Endodermal cell (in vitro differentiated cells): ENCODE measurements around the gene CIBAR2. TPM values are rescaled to one million over a fixed set of nuclear protein-coding genes. Genes with fewer than 3 reads are reported as not detected.

Experiments
- DNase-seq: peaks from one replicate; pipeline ENCODE4 v3.0.0-alpha.2; 2017
- H3K27ac ChIP-seq: 2 replicates; pipeline ENCODE4 v1.5.1; 2013; ENCODE audit warnings: mild to moderate bottlenecking, low read depth, low read length, moderate library complexity
- H3K27me3 ChIP-seq: 2 replicates; pipeline ENCODE4 v1.6.1; 2013; ENCODE audit warnings: mild to moderate bottlenecking, low read length, moderate library complexity; ENCODE audit not compliant: insufficient read depth, control insufficient read depth, poor library complexity, severe bottlenecking
- H3K36me3 ChIP-seq: 2 replicates; pipeline ENCODE4 v1.7.0; 2013; ENCODE audit warnings: mild to moderate bottlenecking, low read length, moderate library complexity; ENCODE audit not compliant: control insufficient read depth, insufficient read depth
- H3K4me1 ChIP-seq: one replicate; pipeline ENCODE4 v1.7.0; 2013; ENCODE audit warnings: low read length; ENCODE audit not compliant: control insufficient read depth, insufficient read depth
- H3K4me3 ChIP-seq: 2 replicates; pipeline ENCODE4 v1.5.1; 2013; ENCODE audit warnings: mild to moderate bottlenecking, low read length, moderate library complexity
- H3K9ac ChIP-seq: 2 replicates; pipeline ENCODE4 v1.6.1; 2013; ENCODE audit warnings: mild to moderate bottlenecking, low read length, moderate library complexity; ENCODE audit not compliant: poor library complexity, severe bottlenecking; ENCODE audit errors: extremely low read depth
- H3K9me3 ChIP-seq: 2 replicates; pipeline ENCODE4 v1.6.1; 2013; ENCODE audit warnings: mild to moderate bottlenecking, low read length, moderate library complexity; ENCODE audit not compliant: control insufficient read depth
- H3K27ac Mint-ChIP-seq: 2 replicates; pipeline ENCODE4 v1.8.0; 2020; ENCODE audit warnings: mixed read lengths
- H3K27me3 Mint-ChIP-seq: 2 replicates; pipeline ENCODE4 v1.8.0; 2021; ENCODE audit warnings: mild to moderate bottlenecking, mixed read lengths; ENCODE audit not compliant: insufficient read depth
- H3K36me3 Mint-ChIP-seq: 2 replicates; pipeline ENCODE4 v1.8.0; 2020; ENCODE audit warnings: low read depth, mixed read lengths
- H3K4me1 Mint-ChIP-seq: 2 replicates; pipeline ENCODE4 v1.8.0; 2020; ENCODE audit warnings: mixed read lengths
- H3K4me3 Mint-ChIP-seq: 2 replicates; pipeline ENCODE4 v1.8.0; 2020; ENCODE audit warnings: mild to moderate bottlenecking, moderate library complexity, mixed read lengths
- H3K9me3 Mint-ChIP-seq: 2 replicates; pipeline ENCODE4 v1.8.0; 2020; ENCODE audit warnings: mild to moderate bottlenecking, mixed read lengths
- CTCF ChIP-seq: fragments of 200-600 bp; sonication (generic); conservative IDR thresholded peaks from 2 replicates; pipeline ENCODE4 v1.5.0; 2021; ENCODE audit warnings: antibody characterized with exemption, mild to moderate bottlenecking
- WGBS, 2 experiments: methylation state at CpG; one replicate each; pipeline versions ENCODE4 v1.1.5 to v1.1.7; 2013; ENCODE audit warnings: missing lambda C conversion rate in 2 of 2, mixed read lengths in 1 of 2; ENCODE audit not compliant: insufficient coverage in 1 of 2, insufficient read length in 1 of 2; 5-methylcytosine and 5-hydroxymethylcytosine counted together
- total RNA-seq, 2 donors: library from RNA; stranded (reverse); fragmentation: NEBNext Ultra II Directional in 1 of 2; extraction: Animal tissue kit (Norgen Biotek cat#: 25700) in 1 of 2; gene quantifications; 2 replicates in 1 of 2; 3 replicates in 1 of 2; pipeline ENCODE4 v1.2.1, GENCODE V29; 2021

CIBAR2 gene
- total RNA-seq, 2 donors from 2014 or later, result not detected

- Mint-ChIP-seq H3K4me1 (peaks cover 10% of the 10 kb centered on the region), H3K36me3 (no peaks in the 10 kb centered on the region), H3K27me3 (peaks cover 4% of the 10 kb centered on the region), H3K27ac (no peak overlapping the region), H3K9me3 (no peaks in the 10 kb centered on the region), H3K4me3 (no peak overlapping the region)
- TF ChIP-seq CTCF, result no peak
- Histone ChIP-seq H3K9me3 (no peaks in the 10 kb centered on the region), H3K27ac (no peak overlapping the region), H3K9ac (no peak overlapping the region), H3K36me3 (no peaks in the 10 kb centered on the region), H3K4me1 (peaks cover 9% of the 10 kb centered on the region), H3K4me3 (no peak overlapping the region), H3K27me3 (no peaks in the 10 kb centered on the region)
- WGBS, 2 experiments, result 83 to 84% methylated on average over 22 to 27 of the region's 27 CpGs
- DNase-seq, result no peak
These were observed 34.8 kb upstream of the CIBAR2 start for GRCh38 chr16:85146922-85147651.

GRCh38 chr16:85146532-85146797 lies 34.2 kb upstream of the CIBAR2 start:
- no peaks in the 10 kb centered on the region for H3K27me3 ChIP-seq
- 88 to 92% methylated on average over 4 of the region's 4 CpGs for WGBS, 2 experiments
- H3K9me3 ChIP-seq, result no peaks in the 10 kb centered on the region
- H3K27ac ChIP-seq, result no peak overlapping the region
- Mint-ChIP-seq H3K27ac (no peak overlapping the region), H3K36me3 (no peaks in the 10 kb centered on the region), H3K27me3 (peaks cover 4% of the 10 kb centered on the region), H3K4me1 (peaks cover 11% of the 10 kb centered on the region), H3K9me3 (no peaks in the 10 kb centered on the region), H3K4me3 (no peak overlapping the region)
- no peak overlapping the region for H3K9ac ChIP-seq
- no peak for TF ChIP-seq CTCF
- no peak for DNase-seq
- H3K36me3 ChIP-seq, result no peaks in the 10 kb centered on the region
- peaks cover 9% of the 10 kb centered on the region for H3K4me1 ChIP-seq
- H3K4me3 ChIP-seq, result no peak overlapping the region

- WGBS, 2 experiments, result 85 to 95% methylated on average over 7 to 20 of the region's 20 CpGs
- no peak overlapping the region for H3K27ac Mint-ChIP-seq
- Histone ChIP-seq H3K9ac (no peak overlapping the region), H3K27ac (no peak overlapping the region), H3K4me3 (no peak overlapping the region), H3K9me3 (no peaks in the 10 kb centered on the region), H3K36me3 (no peaks in the 10 kb centered on the region), H3K4me1 (peaks cover 9% of the 10 kb centered on the region), H3K27me3 (no peaks in the 10 kb centered on the region)
- peaks cover 11% of the 10 kb centered on the region for H3K4me1 Mint-ChIP-seq
- no peaks in the 10 kb centered on the region for H3K9me3 Mint-ChIP-seq
- H3K4me3 Mint-ChIP-seq, result no peak overlapping the region
- no peak for TF ChIP-seq CTCF
- peaks cover 4% of the 10 kb centered on the region for H3K27me3 Mint-ChIP-seq
- H3K36me3 Mint-ChIP-seq, result no peaks in the 10 kb centered on the region
- no peak for DNase-seq
These were observed 33.7 kb upstream of the CIBAR2 start for GRCh38 chr16:85145734-85146531.
